ENCODE measurements around the gene NKD1.
"Not testable (repeated sequence)": the region's sequence is repeated elsewhere in the genome, so short reads cannot be mapped to it uniquely, and the experiment has no call there.

NKD1 gene

DNA sequence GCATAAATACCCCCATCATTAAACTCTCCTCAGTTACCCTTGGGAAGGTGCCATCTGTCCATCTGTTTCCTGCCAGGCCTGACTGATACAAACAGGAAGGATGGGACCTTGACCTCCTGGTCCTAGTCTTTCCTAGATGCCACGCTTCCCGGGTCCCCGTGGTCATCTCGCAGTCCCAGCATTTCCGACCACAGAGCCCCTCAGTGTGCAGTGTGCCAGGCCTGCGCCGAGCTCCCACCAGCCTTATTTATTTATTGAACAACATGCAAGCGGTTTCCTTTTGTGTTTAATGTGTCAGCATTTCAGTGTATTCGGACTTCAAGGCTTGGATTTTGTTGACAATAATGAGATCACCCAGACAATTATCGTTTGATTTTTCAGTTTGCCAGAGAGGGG is 45.6 kb upstream of the NKD1 start:
- Histone ChIP-seq H3K4me1 (ENCODE audit: insufficient read depth, low read length, poor library complexity, severe bottlenecking) (no peaks in the 10 kb centered on the region), H3K9me3 (ENCODE audit: insufficient read depth, low read depth, low read length) (no peaks in the 10 kb centered on the region), H3K27me3 (ENCODE audit: insufficient read depth, low read length, poor library complexity, severe bottlenecking) (no peaks in the 10 kb centered on the region), H3K36me3 (ENCODE audit: insufficient read depth, low read length) (no peaks in the 10 kb centered on the region), H4K20me1 (ENCODE audit: insufficient read depth, low read length, poor library complexity, severe bottlenecking) (no peaks in the 10 kb centered on the region), H3K9me2 (replicated peaks; ENCODE audit: low read depth, low read length) (no peaks in the 10 kb centered on the region), H3K79me2 (ENCODE audit: insufficient read depth, low read length) (no peaks in the 10 kb centered on the region), H3K4me3 (ENCODE audit: low read length, poor library complexity, severe bottlenecking) (no peak overlapping the region), H3K9ac (ENCODE audit: low read depth, low read length, poor library complexity, severe bottlenecking) (no peak overlapping the region), H3F3A (ENCODE audit: low read depth) (no peaks in the 10 kb centered on the region), H3K4me2 (ENCODE audit: low read depth, low read length, poor library complexity, severe bottlenecking) (no peak overlapping the region), H2AFZ (ENCODE audit: low read length) (no peak overlapping the region)
- TF ChIP-seq EZH2phosphoT487 (IDR thresholded peaks at IDR 0.05; ENCODE audit: borderline replicate concordance) (no peak), CTCF (conservative IDR thresholded peaks at IDR 0.05; ENCODE audit: low read length) (no peak)

DNA sequence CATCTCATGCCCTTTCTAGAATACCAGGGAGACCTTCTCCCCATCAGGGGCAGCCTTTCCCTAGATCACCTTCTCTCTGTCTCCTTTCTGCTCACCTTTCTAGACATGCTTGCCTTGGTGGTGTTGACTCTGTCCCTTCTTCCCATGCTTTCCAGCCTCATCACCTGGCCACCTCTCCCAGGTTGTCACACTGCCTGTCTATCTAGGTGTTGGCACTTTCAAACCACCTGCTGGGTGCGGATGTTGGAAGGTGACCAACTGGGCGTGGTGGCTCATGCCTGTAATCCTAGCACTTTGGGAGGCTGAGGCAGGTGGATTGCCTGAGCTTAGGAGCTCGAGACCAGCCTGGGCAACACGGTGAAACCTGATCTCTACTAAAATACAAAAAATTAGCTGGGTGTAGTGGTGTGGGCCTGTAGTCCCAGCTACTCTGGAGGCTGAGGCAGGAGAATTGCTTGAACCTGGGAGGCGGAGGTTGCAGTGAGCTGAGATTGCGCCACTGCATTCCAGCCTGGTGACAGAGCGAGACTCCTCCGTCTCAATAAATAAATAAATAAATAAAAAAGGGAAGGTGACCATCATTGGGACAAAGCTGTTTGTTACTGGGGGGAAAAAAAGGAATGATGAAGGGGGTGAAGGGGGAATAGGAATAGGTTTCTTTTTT is 44.2 kb upstream of the NKD1 start:
- H3K27me3 ChIP-seq (ENCODE audit: insufficient read depth, low read length, poor library complexity, severe bottlenecking); H3K79me2 ChIP-seq (ENCODE audit: insufficient read depth, low read length); H3K4me3 ChIP-seq (ENCODE audit: low read length, poor library complexity, severe bottlenecking); H3K36me3 ChIP-seq (ENCODE audit: insufficient read depth, low read length); H4K20me1 ChIP-seq (ENCODE audit: insufficient read depth, low read length, poor library complexity, severe bottlenecking); H3K4me2 ChIP-seq (ENCODE audit: low read depth, low read length, poor library complexity, severe bottlenecking); H3K9ac ChIP-seq (ENCODE audit: low read depth, low read length, poor library complexity, severe bottlenecking); H3F3A ChIP-seq (ENCODE audit: low read depth); H3K9me2 ChIP-seq (replicated peaks; ENCODE audit: low read depth, low read length); H3K4me1 ChIP-seq (ENCODE audit: insufficient read depth, low read length, poor library complexity, severe bottlenecking); H3K9me3 ChIP-seq (ENCODE audit: insufficient read depth, low read depth, low read length); H2AFZ ChIP-seq (ENCODE audit: low read length): not testable (repeated sequence)

- Histone ChIP-seq H3K79me2 (ENCODE audit: insufficient read depth, low read length) (no peaks in the 10 kb centered on the region), H4K20me1 (ENCODE audit: insufficient read depth, low read length, poor library complexity, severe bottlenecking) (no peaks in the 10 kb centered on the region), H3K27me3 (ENCODE audit: insufficient read depth, low read length, poor library complexity, severe bottlenecking) (no peaks in the 10 kb centered on the region), H3K9ac (ENCODE audit: low read depth, low read length, poor library complexity, severe bottlenecking) (no peak overlapping the region), H3K4me3 (ENCODE audit: low read length, poor library complexity, severe bottlenecking) (no peak overlapping the region), H3K9me2 (replicated peaks; ENCODE audit: low read depth, low read length) (no peaks in the 10 kb centered on the region), H3K9me3 (ENCODE audit: insufficient read depth, low read depth, low read length) (no peaks in the 10 kb centered on the region), H3K36me3 (ENCODE audit: insufficient read depth, low read length) (no peaks in the 10 kb centered on the region), H2AFZ (ENCODE audit: low read length) (no peak overlapping the region), H3F3A (ENCODE audit: low read depth) (no peaks in the 10 kb centered on the region), H3K4me1 (ENCODE audit: insufficient read depth, low read length, poor library complexity, severe bottlenecking) (no peaks in the 10 kb centered on the region), H3K4me2 (ENCODE audit: low read depth, low read length, poor library complexity, severe bottlenecking) (no peak overlapping the region)
- no peak for TF ChIP-seq EZH2phosphoT487 (IDR thresholded peaks at IDR 0.05; ENCODE audit: borderline replicate concordance)
- TF ChIP-seq CTCF (conservative IDR thresholded peaks at IDR 0.05; ENCODE audit: low read length) = no peak
Observed at GRCh38 chr16:50505115-50505514, 43.1 kb upstream of the NKD1 start.

Data from Loucy (cell line).